Transverse colon (tissue), 4 donors: ENCODE data around the gene PCCA. TPM values are rescaled to one million over a fixed set of nuclear protein-coding genes. Genes with fewer than 3 reads are reported as not detected.

ENCODE experiments used
- DNase-seq: peaks from one replicate; pipeline ENCODE4 v3.0.0-alpha.2; 2019
- H3K27ac ChIP-seq, 4 donors: fragments of 200-600 bp; sonication (generic); 2 replicates each; pipeline ENCODE4 v1.5.1; 2016 to 2018; ENCODE audit warnings: inconsistent platforms in 4 of 4
- H3K27me3 ChIP-seq: fragments of 200-600 bp; sonication (generic); 2 replicates; pipeline ENCODE4 v1.5.1; 2017; ENCODE audit warnings: inconsistent platforms
- H3K36me3 ChIP-seq, 4 donors: fragments of 200-600 bp; sonication (generic); 2 replicates each; pipeline ENCODE4 v1.5.1; 2017 to 2019; ENCODE audit warnings: inconsistent platforms in 4 of 4
- H3K4me1 ChIP-seq, 4 donors: fragments of 200-600 bp; sonication (generic); 2 replicates each; pipeline ENCODE4 v1.5.1; 2017 to 2020; ENCODE audit warnings: inconsistent platforms in 4 of 4
- H3K4me3 ChIP-seq, 4 donors: fragments of 200-600 bp; sonication (generic); 1 replicate in 1 of 4; 2 replicates in 3 of 4; pipeline versions ENCODE4 v1.5.1 to v1.6.1; 2017 to 2019; ENCODE audit warnings: inconsistent platforms in 4 of 4
- H3K9me3 ChIP-seq, 2 donors: fragments of 200-600 bp; sonication (generic); 2 replicates each; pipeline ENCODE4 v1.5.1; 2017 to 2019; ENCODE audit warnings: inconsistent platforms in 2 of 2
- CTCF ChIP-seq, 5 experiments: fragments of 200-600 bp in 3 of 5; fragments of 450-650 bp in 2 of 5; sonication (generic) in 3 of 5; IDR thresholded peaks; 1 replicate in 2 of 5; 2 replicates in 3 of 5; pipeline ENCODE4 v1.5.1; 2016 to 2017; ENCODE audit warnings: antibody characterized with exemption in 5 of 5, inconsistent platforms in 3 of 5, mild to moderate bottlenecking in 2 of 5, moderate library complexity in 1 of 5
- EP300 ChIP-seq: sonication (generic); formaldehyde crosslinking; IDR thresholded peaks from one replicate; pipeline ENCODE4 v1.6.1; 2017; ENCODE audit warnings: antibody characterized with exemption, low read depth
- POLR2A ChIP-seq: fragments of 450-650 bp; IDR thresholded peaks from one replicate; pipeline ENCODE4 v1.6.1; 2016; ENCODE audit warnings: antibody characterized with exemption, mild to moderate bottlenecking, moderate library complexity
- POLR2AphosphoS5 ChIP-seq, 3 donors: sonication (generic); formaldehyde crosslinking; IDR thresholded peaks; one replicate each; pipeline ENCODE4 v1.6.1; 2016; ENCODE audit warnings: antibody characterized with exemption in 3 of 3
- WGBS, 2 donors: methylation state at CpG; one replicate each; pipeline ENCODE4 v1.1.5; 2018; ENCODE audit warnings: low coverage in 1 of 2; 5-methylcytosine and 5-hydroxymethylcytosine counted together
- in situ Hi-C, 4 donors: fragments of 200-750 bp; cut with MboI; loops; one replicate each; pipeline versions ENCODE4 v1.15.0 to v1.15.1; 2017; ENCODE audit warnings: low sequenced_read_pairs in 3 of 4, low pct_ligation_motif_present in 1 of 4, low pct_unique_long_range_greater_than_20kb in 1 of 4
- intact Hi-C: fragments of 100-400 bp; cut with DNase I; formaldehyde crosslinking; loops from one replicate; pipeline ENCODE4 v1.15.1; 2023; ENCODE audit warnings: low total_unique reads
- total RNA-seq, 4 donors: library from RNA; depleted of rRNA; stranded (reverse); fragments of >200 nt; gene quantifications; one replicate each; pipeline ENCODE4 v1.1.0, GENCODE V29; 2016

PCCA gene
- total RNA-seq, 4 donors from 2014 or later: 13.1 to 87.8 (median 74.6) TPM

GRCh38 chr13:100100115-100100879 lies 11.4 kb downstream of the PCCA start:
- 32 to 39% methylated on average over 7 to 10 of the region's 10 CpGs for WGBS, 2 donors
- in situ Hi-C loops: no loop called here
- H3K27ac ChIP-seq: peak overlapping the region; percentile 45 to 67 (median 54)
- TF ChIP-seq EP300 (no peak), CTCF (IDR thresholded peaks at IDR 0.05) (no peak), POLR2A (no peak), POLR2AphosphoS5 (IDR thresholded peaks at IDR 0.05) (no peak)
- no peaks in the 10 kb centered on the region for H3K9me3 ChIP-seq
- intact Hi-C loops: no loop called here
- DNase-seq: no peak
- peaks cover 0 to 4% (median 0%) of the 10 kb centered on the region in 4 donors for H3K36me3 ChIP-seq
- peaks cover 13 to 37% (median 22%) of the 10 kb centered on the region in 4 donors for H3K4me1 ChIP-seq
- no peaks in the 10 kb centered on the region for H3K27me3 ChIP-seq
- H3K4me3 ChIP-seq: no peak overlapping the region

- Histone ChIP-seq H3K9me3 (no peaks in the 10 kb centered on the region), H3K4me3 (no peak overlapping the region), H3K27ac (no peak overlapping the region), H3K27me3 (no peaks in the 10 kb centered on the region), H3K4me1 (peaks cover 13 to 47% (median 27%) of the 10 kb centered on the region in 4 donors), H3K36me3 (peaks cover 0 to 4% (median 0%) of the 10 kb centered on the region in 4 donors)
- TF ChIP-seq POLR2AphosphoS5 (IDR thresholded peaks at IDR 0.05) (no peak), EP300 (no peak), CTCF (IDR thresholded peaks at IDR 0.05) (no peak), POLR2A (no peak)
- intact Hi-C loops (no loop called here), in situ Hi-C loops (no loop called here)
- DNase-seq: no peak
- WGBS, 2 donors: 93% methylated on average over 2 of the region's 2 CpGs
Measured at GRCh38 chr13:100102042-100102441, 13.1 kb downstream of the PCCA start.

- Histone ChIP-seq H3K27me3 (no peaks in the 10 kb centered on the region), H3K36me3 (peaks cover 0 to 4% (median 0%) of the 10 kb centered on the region in 4 donors), H3K4me3 (no peak overlapping the region), H3K4me1 (peaks cover 0 to 21% (median 5%) of the 10 kb centered on the region in 4 donors), H3K9me3 (no peaks in the 10 kb centered on the region), H3K27ac (peak overlapping the region; percentile 24 to 65 (median 56))
- no peak for DNase-seq
- intact Hi-C loops: no loop called here
- TF ChIP-seq POLR2A (no peak), EP300 (no peak), POLR2AphosphoS5 (IDR thresholded peaks at IDR 0.05) (no peak), CTCF (IDR thresholded peaks at IDR 0.05) (no peak)
- 52 to 54% methylated on average over 2 of the region's 2 CpGs for WGBS, 2 donors
- in situ Hi-C loops: no loop called here
Measured at GRCh38 chr13:100106005-100106404, 17.1 kb downstream of the PCCA start.

- intact Hi-C loops (no loop called here), in situ Hi-C loops (no loop called here)
- no peak overlapping the region for H3K27ac ChIP-seq
- no peaks in the 10 kb centered on the region for H3K27me3 ChIP-seq
- H3K9me3 ChIP-seq: no peaks in the 10 kb centered on the region
- WGBS, 2 donors: 92 to 94% methylated on average over 2 to 4 of the region's 4 CpGs
- H3K4me1 ChIP-seq: peaks cover 0 to 16% (median 5%) of the 10 kb centered on the region in 4 donors
- no peak overlapping the region for H3K4me3 ChIP-seq
- H3K36me3 ChIP-seq: peaks cover 0 to 4% (median 0%) of the 10 kb centered on the region in 4 donors
- TF ChIP-seq POLR2A (no peak), POLR2AphosphoS5 (IDR thresholded peaks at IDR 0.05) (no peak), EP300 (no peak), CTCF (IDR thresholded peaks at IDR 0.05) (no peak)
- DNase-seq: no peak
Measured at GRCh38 chr13:100106705-100107104, 17.8 kb downstream of the PCCA start.
